IMR-90 (cell line): ENCODE measurements around the gene PTPRQ. TPM values are rescaled to one million over a fixed set of nuclear protein-coding genes. Genes with fewer than 3 reads are reported as not detected.

Source experiments
- ATAC-seq: fragments of 200-7000 bp; cut with Tn5 transposase; 2 replicates; pipeline ENCODE4 v1.9.1; 2020; ENCODE audit warnings: low read depth, mild to moderate bottlenecking, moderate library complexity
- BruUV-seq: library from RNA; stranded (reverse); fragments of 400-500 nt; replicated peaks from 2 replicates; lab custom pipeline; 2021; lab: Mats Ljungman, UMichigan
- CTCF ChIA-PET: fragments of 300-600 bp; formaldehyde crosslinking; extraction: SDS; loops from one replicate; lab custom pipeline; 2021; ENCODE audit warnings: antibody characterized with exemption; lab: Yijun Ruan, JAX
- POLR2A ChIA-PET: fragments of 300-600 bp; sonication (Branson Sonifier 250); formaldehyde crosslinking; loops from one replicate; lab custom pipeline; 2022; ENCODE audit warnings: antibody characterized with exemption; ENCODE audit not compliant: unreplicated experiment; lab: Charles Lee
- DNase-seq: peaks from one replicate; pipeline ENCODE4 v3.0.0; 2013
- H2AFZ ChIP-seq: replicated peaks from 2 replicates; pipeline ENCODE3; 2013; ENCODE audit warnings: low read length, mild to moderate bottlenecking; ENCODE audit not compliant: poor library complexity
- H2AK5ac ChIP-seq: 2 replicates; pipeline ENCODE4 v1.6.1; 2013; ENCODE audit warnings: low read depth, low read length, inconsistent platforms
- H2AK9ac ChIP-seq: replicated peaks from 2 replicates; pipeline ENCODE3; 2013; ENCODE audit warnings: mild to moderate bottlenecking, low read depth, low read length, moderate library complexity; ENCODE audit not compliant: poor library complexity
- H2BK120ac ChIP-seq: 2 replicates; pipeline ENCODE4 v1.6.1; 2013; ENCODE audit warnings: low read depth, low read length, inconsistent platforms
- H2BK15ac ChIP-seq: 3 replicates; pipeline ENCODE4 v1.6.1; 2013; ENCODE audit warnings: low read depth, low read length, inconsistent platforms
- H2BK20ac ChIP-seq: 2 replicates; pipeline ENCODE4 v1.6.1; 2013; ENCODE audit warnings: low read depth, mild to moderate bottlenecking, inconsistent platforms, low read length, moderate library complexity
- H2BK5ac ChIP-seq: 2 replicates; pipeline ENCODE4 v1.6.1; 2013; ENCODE audit warnings: mild to moderate bottlenecking, low read depth, low read length, inconsistent platforms; ENCODE audit not compliant: poor library complexity, severe bottlenecking
- H3K14ac ChIP-seq: replicated peaks from 2 replicates; pipeline ENCODE4 v1.6.1; 2013; ENCODE audit warnings: low read depth, low read length, inconsistent platforms
- H3K18ac ChIP-seq: 2 replicates; pipeline ENCODE4 v1.6.1; 2013; ENCODE audit warnings: low read depth, low read length, control low read depth
- H3K23ac ChIP-seq: 2 replicates; pipeline ENCODE4 v1.6.1; 2013; ENCODE audit warnings: low read depth, low read length, inconsistent platforms
- H3K27ac ChIP-seq: 2 replicates; pipeline ENCODE4 v1.5.1; 2013; ENCODE audit warnings: mild to moderate bottlenecking, control low read depth, low read length; ENCODE audit not compliant: insufficient read depth
- H3K27me3 ChIP-seq: 2 replicates; pipeline ENCODE4 v1.6.1; 2013; ENCODE audit warnings: low read length; ENCODE audit not compliant: control insufficient read depth, insufficient read depth
- H3K36me3 ChIP-seq: 2 replicates; pipeline ENCODE4 v1.6.1; 2013; ENCODE audit warnings: low read length, mixed read lengths; ENCODE audit not compliant: control insufficient read depth, insufficient read depth
- H3K4ac ChIP-seq: 2 replicates; pipeline ENCODE4 v1.6.1; 2013; ENCODE audit warnings: low read depth, low read length, inconsistent platforms
- H3K4me1 ChIP-seq: 2 replicates; pipeline ENCODE4 v1.6.1; 2013; ENCODE audit warnings: low read length, mixed read lengths; ENCODE audit not compliant: control insufficient read depth, insufficient read depth
- H3K4me2 ChIP-seq: 2 replicates; pipeline ENCODE4 v1.6.1; 2013; ENCODE audit warnings: low read depth, mild to moderate bottlenecking, control low read depth, low read length, moderate library complexity
- H3K4me3 ChIP-seq: 2 replicates; pipeline ENCODE4 v1.5.1; 2013; ENCODE audit warnings: low read depth, mild to moderate bottlenecking, control low read depth, low read length, moderate library complexity; ENCODE audit not compliant: insufficient read depth
- H3K56ac ChIP-seq: 2 replicates; pipeline ENCODE4 v1.6.1; 2013; ENCODE audit warnings: low read length, inconsistent platforms; ENCODE audit not compliant: insufficient read depth; ENCODE audit errors: extremely low read depth
- H3K79me1 ChIP-seq, 2 experiments: 2 replicates each; pipeline ENCODE4 v1.6.1; 2013; ENCODE audit warnings: low read length in 2 of 2, inconsistent platforms in 1 of 2, low read depth in 1 of 2
- H3K9ac ChIP-seq: 2 replicates; pipeline ENCODE4 v1.6.1; 2013; ENCODE audit warnings: low read depth, low read length, control low read depth
- H3K9me1 ChIP-seq: 2 replicates; pipeline ENCODE4 v1.6.1; 2013; ENCODE audit warnings: low read length, inconsistent platforms; ENCODE audit not compliant: insufficient read depth
- H3K9me3 ChIP-seq: 2 replicates; pipeline ENCODE4 v1.6.1; 2013; ENCODE audit warnings: low read length; ENCODE audit not compliant: control insufficient read depth, insufficient read depth
- H4K20me1 ChIP-seq: 2 replicates; pipeline ENCODE4 v1.6.1; 2013; ENCODE audit warnings: low read length, inconsistent platforms; ENCODE audit not compliant: insufficient read depth
- H4K5ac ChIP-seq: 2 replicates; pipeline ENCODE4 v1.6.1; 2013; ENCODE audit warnings: mild to moderate bottlenecking, low read depth, low read length, control low read depth
- H4K8ac ChIP-seq, 2 experiments: 2 replicates each; pipeline ENCODE4 v1.6.1; 2013; ENCODE audit warnings: low read depth in 2 of 2, low read length in 2 of 2, control low read depth in 1 of 2, inconsistent platforms in 1 of 2
- H4K91ac ChIP-seq: 2 replicates; pipeline ENCODE4 v1.6.1; 2013; ENCODE audit warnings: low read depth, low read length, inconsistent platforms; ENCODE audit not compliant: insufficient read depth
- FOS ChIP-seq: fragments of 150-350 bp; IDR thresholded peaks from 2 replicates; pipeline ENCODE4 v1.6.1; 2016; ENCODE audit warnings: low read depth, low read length
- WGBS, 2 experiments: methylation state at CpG; one replicate each; pipeline versions ENCODE4 v1.1.5 to v1.1.7; 2013; ENCODE audit warnings: missing lambda C conversion rate in 2 of 2; ENCODE audit not compliant: insufficient read length in 1 of 2; ENCODE audit errors: extremely low coverage in 2 of 2; 5-methylcytosine and 5-hydroxymethylcytosine counted together
- dilution Hi-C: fragments of 300-500 bp; cut with HindIII; formaldehyde crosslinking; loops from one replicate; pipeline ENCODE4 v1.14.3; 2018; ENCODE audit warnings: low sequenced_read_pairs; ENCODE audit not compliant: unreplicated experiment
- in situ Hi-C: fragments of 300-500 bp; cut with MboI; formaldehyde crosslinking; loops from 3 replicates; pipeline ENCODE4 v1.14.3; 2019; ENCODE audit warnings: low sequenced_read_pairs, inconsistent platforms, mixed read lengths
- intact Hi-C: fragments of 100-400 bp; cut with micrococcal nuclease; formaldehyde crosslinking; loops from 2 replicates; pipeline ENCODE4 v1.10.0; 2022
- polyA plus RNA-seq, 3 experiments: library from polyadenylated mRNA; depleted of rRNA; stranded (reverse); fragments of >200 nt; gene quantifications; 2 replicates each; pipeline ENCODE4 v1.2.3, GENCODE V29; 2012; ENCODE audit warnings: low replicate concordance in 1 of 3
- total RNA-seq: library from RNA; depleted of rRNA; stranded (reverse); fragments of >200 nt; gene quantifications from 2 replicates; pipeline ENCODE4 v1.2.3, GENCODE V29; 2012

Gene PTPRQ
- total and polyA plus RNA-seq, 2 of the 4 experiments (the other 2 are of a cell fraction), result 0.96 to 1.4 TPM

GRCh38 chr12:80404629-80405028, 39.4 kb upstream of the PTPRQ start:
- dilution Hi-C loops, result no loop called here

More at GRCh38 chr12:80404629-80405028, 39.4 kb upstream of the PTPRQ start:
- Histone ChIP-seq H2BK15ac (no peak overlapping the region), H3K4me1 (0 out of 2 replicates have a peak, but pooled peaks cover 2% of the 10 kb centered on the region), H4K20me1 (no peaks in the 10 kb centered on the region), H3K4ac (no peak overlapping the region), H3K14ac (no peak overlapping the region), H3K18ac (no peak overlapping the region), H3K36me3 (no peaks in the 10 kb centered on the region), H4K91ac (no peak overlapping the region), H3K9me3 (no peaks in the 10 kb centered on the region), H3K4me3 (no peak overlapping the region), H3K9ac (no peak overlapping the region), H3K9me1 (no peaks in the 10 kb centered on the region), H4K5ac (no peak overlapping the region), H2AFZ (no peak overlapping the region), H4K8ac (no peak overlapping the region), H3K4me2 (no peak overlapping the region), H3K79me1 (no peaks in the 10 kb centered on the region), H2BK5ac (no peak overlapping the region), H2BK20ac (no peak overlapping the region), H2AK5ac (no peak overlapping the region), H3K27me3 (no peaks in the 10 kb centered on the region; the same call in 1 of the 2 replicates), H3K56ac (no peak overlapping the region), H2BK120ac (no peak overlapping the region), H3K23ac (no peak overlapping the region), H3K27ac (no peak overlapping the region), H2AK9ac (no peak overlapping the region)
- in situ Hi-C loops (loop anchor here (25.0 kb wide), 1 partner anchor 858 kb away; no protein-coding TSS in a partner anchor), intact Hi-C loops (no loop called here)
- ChIA-PET POLR2A (no interaction called here), CTCF (no interaction called here)
- TF ChIP-seq FOS, result no peak
- DNase-seq (no peak), ATAC-seq (no peak)
- no CpG with 5 or more reads among the region's 2 CpGs for WGBS, 2 experiments
- no TSS peak for BruUV-seq
